Naive thymus-derived CD8-positive, alpha-beta T cell (primary cell): Measurements from ENCODE around the gene WFS1. TPM values are rescaled to one million over a fixed set of nuclear protein-coding genes. Genes with fewer than 3 reads are reported as not detected.

Experiments
- ATAC-seq, 2 donors: fragments of 150-1000 bp; cut with Tn5 transposase in 1 of 2; sonication (Bioruptor Pico), chemical (Tn5 transposase) in 1 of 2; 1 replicate in 1 of 2; 2 replicates in 1 of 2; pipeline ENCODE4 v1.10.0; 2021; ENCODE audit warnings: mild to moderate bottlenecking in 2 of 2, moderate library complexity in 2 of 2
- POLR2A ChIA-PET: fragments of 350-600 bp; sonication (Branson Sonifier 250); formaldehyde crosslinking; loops from one replicate; lab custom pipeline; 2021; ENCODE audit warnings: antibody characterized with exemption; lab: Charles Lee
- DNase-seq, 10 donors: peaks; one replicate each; pipeline versions ENCODE4 v3.0.0 to v3.0.0-alpha.2; 2020 to 2022
- H3K27ac Mint-ChIP-seq, 10 donors: one replicate each; pipeline ENCODE4 v1.8.0; 2020 to 2022; ENCODE audit warnings: mild to moderate bottlenecking in 10 of 10, mixed read lengths in 10 of 10, moderate library complexity in 4 of 10, inconsistent platforms in 1 of 10
- H3K27me3 Mint-ChIP-seq, 5 donors: one replicate each; pipeline ENCODE4 v1.8.0; 2021 to 2022; ENCODE audit warnings: mixed read lengths in 5 of 5
- H3K36me3 Mint-ChIP-seq, 3 donors: one replicate each; pipeline ENCODE4 v1.8.0; 2020 to 2022; ENCODE audit warnings: mixed read lengths in 3 of 3, mild to moderate bottlenecking in 2 of 3, inconsistent platforms in 1 of 3
- H3K4me1 Mint-ChIP-seq, 4 donors: one replicate each; pipeline ENCODE4 v1.8.0; 2021 to 2022; ENCODE audit warnings: mixed read lengths in 4 of 4
- H3K4me3 Mint-ChIP-seq, 10 donors: one replicate each; pipeline ENCODE4 v1.8.0; 2020 to 2022; ENCODE audit warnings: mild to moderate bottlenecking in 10 of 10, mixed read lengths in 10 of 10, moderate library complexity in 6 of 10, inconsistent platforms in 1 of 10
- H3K9me3 Mint-ChIP-seq, 9 donors: one replicate each; pipeline ENCODE4 v1.8.0; 2020 to 2022; ENCODE audit warnings: mixed read lengths in 9 of 9, mild to moderate bottlenecking in 3 of 9, inconsistent platforms in 1 of 9, moderate library complexity in 1 of 9
- polyA plus RNA-seq, 3 donors: library from polyadenylated mRNA; unstranded; fragments of 300-500 nt; fragmentation: Illumina TruSeq; gene quantifications; one replicate each; pipeline ENCODE4 v1.2.3, GENCODE V29; 2021
- total RNA-seq, 8 experiments: library from RNA in 2 of 8; stranded (reverse) in 2 of 8; gene quantifications; one replicate each; pipeline ENCODE4 v1.2.3 and lab custom pipeline; 2021 to 2026

Gene WFS1
- total and polyA plus RNA-seq, 5 experiments from 2014 or later, result 2.9 to 5.9 (median 4.8) TPM

DNA sequence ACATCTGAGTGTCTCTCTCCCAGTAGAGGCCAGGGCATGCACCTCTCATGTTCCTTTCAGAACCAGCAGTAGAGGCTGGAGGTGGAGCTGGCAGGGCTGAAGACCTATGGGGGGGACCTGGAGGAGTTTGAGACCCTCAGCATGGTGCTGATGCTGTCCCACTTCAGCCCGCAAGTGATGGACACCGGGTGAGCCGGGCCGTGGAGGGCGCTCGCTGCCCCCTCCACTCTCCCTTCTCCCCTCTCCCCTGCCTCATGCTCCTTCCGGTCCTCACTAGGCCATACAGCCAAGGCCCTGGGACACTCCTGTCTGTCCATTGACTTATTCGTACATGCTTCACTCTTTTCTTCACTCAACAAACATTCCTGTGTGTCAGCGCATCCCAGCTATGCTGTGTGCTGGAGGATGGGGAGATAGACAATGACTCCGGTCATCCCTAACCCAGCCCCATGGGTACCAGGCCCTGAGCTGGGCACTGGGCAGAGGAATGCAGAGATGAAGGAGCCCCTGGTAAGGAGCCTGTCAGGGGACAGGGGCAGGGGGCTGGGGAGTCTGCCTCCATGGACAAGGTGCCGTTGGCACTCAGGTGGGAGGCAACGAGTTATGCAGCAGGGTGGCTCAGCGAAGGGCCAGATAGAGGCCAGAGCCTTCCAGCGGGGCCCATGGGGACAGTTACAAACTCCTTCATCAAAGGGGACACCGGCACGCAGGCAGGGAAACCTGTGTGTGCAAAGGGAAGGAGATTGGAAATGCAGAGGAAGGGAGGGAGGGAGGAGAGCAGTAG is 28.4 kb upstream of the WFS1 start:
- no peak for DNase-seq
- H3K4me3 Mint-ChIP-seq, result no peak overlapping the region
- peaks cover 3 to 7% (median 4%) of the 10 kb centered on the region in 4 donors for H3K4me1 Mint-ChIP-seq
- no peak for ATAC-seq
- POLR2A ChIA-PET, result no interaction called here
- peaks cover 0 to 15% (median 0%) of the 10 kb centered on the region in 3 donors for H3K36me3 Mint-ChIP-seq
- H3K27me3 Mint-ChIP-seq, result peaks cover 13 to 45% (median 41%) of the 10 kb centered on the region in 5 donors
- H3K9me3 Mint-ChIP-seq, result peaks cover 0 to 17% (median 10%) of the 10 kb centered on the region in 9 donors
- peak overlapping the region in 1 of 10 donors; percentile 63 for H3K27ac Mint-ChIP-seq

DNA sequence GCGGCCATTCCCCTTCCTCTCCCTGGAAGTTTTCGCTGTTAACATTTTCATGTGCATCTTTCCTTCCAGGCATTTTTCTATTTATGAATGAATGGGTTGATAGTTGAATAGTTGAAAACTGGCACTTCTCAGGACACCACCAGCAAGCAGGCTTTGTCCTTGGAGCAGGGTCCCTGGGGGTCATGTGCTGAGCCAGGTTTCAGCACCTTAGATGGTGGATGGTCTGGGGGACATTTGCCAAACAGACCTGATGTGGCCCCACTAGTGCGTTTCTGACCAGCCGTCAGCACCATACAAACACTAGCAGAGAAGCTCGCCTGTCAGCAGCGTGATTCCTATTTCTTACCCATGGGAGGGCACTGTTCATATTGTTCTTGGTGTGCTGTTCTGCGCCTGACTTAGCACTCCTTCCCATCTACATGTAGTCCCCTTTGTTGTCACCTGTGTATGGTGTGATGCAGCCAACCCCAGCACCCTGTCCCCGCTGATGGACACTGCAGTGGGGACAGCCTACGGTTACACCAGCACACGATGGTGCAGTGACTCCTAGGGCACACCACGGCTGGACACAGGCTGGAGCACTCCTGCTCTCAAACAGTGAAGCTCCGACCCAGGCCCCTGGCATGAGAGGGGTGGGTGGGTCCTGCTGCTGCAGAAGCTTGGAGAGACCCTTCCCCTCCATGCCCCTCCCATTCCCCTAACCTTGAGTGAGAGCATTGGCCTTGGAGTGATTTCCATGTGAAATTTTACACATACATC is 27.2 kb upstream of the WFS1 start:
- Mint-ChIP-seq H3K4me3 (no peak overlapping the region), H3K9me3 (peaks cover 0 to 17% (median 10%) of the 10 kb centered on the region in 9 donors), H3K36me3 (peaks cover 0 to 15% (median 0%) of the 10 kb centered on the region in 3 donors), H3K27ac (peak overlapping the region in 1 of 10 donors; percentile 71), H3K4me1 (peaks cover 3 to 7% (median 4%) of the 10 kb centered on the region in 4 donors), H3K27me3 (peaks cover 20 to 57% (median 50%) of the 10 kb centered on the region in 5 donors)
- POLR2A ChIA-PET, result no interaction called here
- DNase-seq, result peak in 1 of 10 donors; percentile 42
- no peak for ATAC-seq

DNA sequence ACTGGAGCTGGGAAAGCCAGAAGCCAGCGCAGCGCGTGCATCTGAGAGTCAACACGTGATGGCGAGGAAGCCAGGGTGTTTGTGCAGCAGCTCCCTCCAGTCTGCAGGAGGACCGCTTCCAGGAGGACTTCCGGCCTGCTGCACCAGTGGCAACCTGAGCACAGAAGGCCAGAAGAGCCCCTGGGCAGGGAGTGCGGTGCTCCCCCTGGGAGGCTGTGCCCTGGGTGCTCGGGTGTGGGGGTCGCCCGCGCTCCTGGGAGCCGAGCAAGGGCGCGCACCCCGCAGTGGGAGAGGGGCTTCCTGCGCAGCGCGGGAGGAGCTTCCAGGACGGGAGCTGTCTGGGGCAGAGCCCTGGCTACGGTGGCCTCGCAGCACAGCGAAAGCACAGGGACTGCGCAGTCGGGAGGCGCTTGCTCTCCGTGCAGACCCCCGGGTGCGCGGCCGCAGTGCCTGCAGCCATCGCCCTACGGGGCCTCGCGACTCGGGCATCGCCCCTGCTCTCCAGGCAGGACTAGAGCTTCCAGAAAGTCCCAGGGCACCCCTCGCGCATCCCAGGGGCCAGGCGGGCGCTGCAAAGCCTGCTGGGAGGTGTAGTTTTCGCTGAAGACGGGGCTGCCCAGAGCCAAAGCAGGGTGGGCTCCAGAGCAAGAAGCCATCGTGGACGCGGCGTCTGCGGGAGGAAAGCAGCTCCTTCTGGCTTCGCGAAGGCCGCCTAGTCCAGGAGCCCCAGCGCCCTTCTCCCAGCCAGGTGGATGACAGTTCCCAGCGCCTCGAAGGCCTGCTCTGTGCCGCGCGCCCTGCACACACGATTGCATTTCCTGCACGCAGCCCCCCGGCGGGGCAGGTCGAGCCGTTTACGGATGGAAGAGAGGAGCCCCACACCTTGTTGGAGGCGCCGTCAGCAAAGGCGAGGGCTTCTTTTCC is 24.1 kb upstream of the WFS1 start:
- peak in 1 of 10 donors; percentile 52 for DNase-seq
- H3K27me3 Mint-ChIP-seq, result peaks cover 29 to 81% (median 70%) of the 10 kb centered on the region in 5 donors
- POLR2A ChIA-PET, result no interaction called here
- no peak for ATAC-seq
- H3K4me1 Mint-ChIP-seq, result peaks cover 3 to 9% (median 5%) of the 10 kb centered on the region in 4 donors
- no peak overlapping the region for H3K27ac Mint-ChIP-seq
- H3K36me3 Mint-ChIP-seq, result peaks cover 0 to 15% (median 0%) of the 10 kb centered on the region in 3 donors
- peaks cover 0 to 17% (median 10%) of the 10 kb centered on the region in 9 donors for H3K9me3 Mint-ChIP-seq
- peak overlapping the region in 2 of 10 donors; percentile 3 to 26 for H3K4me3 Mint-ChIP-seq

DNA sequence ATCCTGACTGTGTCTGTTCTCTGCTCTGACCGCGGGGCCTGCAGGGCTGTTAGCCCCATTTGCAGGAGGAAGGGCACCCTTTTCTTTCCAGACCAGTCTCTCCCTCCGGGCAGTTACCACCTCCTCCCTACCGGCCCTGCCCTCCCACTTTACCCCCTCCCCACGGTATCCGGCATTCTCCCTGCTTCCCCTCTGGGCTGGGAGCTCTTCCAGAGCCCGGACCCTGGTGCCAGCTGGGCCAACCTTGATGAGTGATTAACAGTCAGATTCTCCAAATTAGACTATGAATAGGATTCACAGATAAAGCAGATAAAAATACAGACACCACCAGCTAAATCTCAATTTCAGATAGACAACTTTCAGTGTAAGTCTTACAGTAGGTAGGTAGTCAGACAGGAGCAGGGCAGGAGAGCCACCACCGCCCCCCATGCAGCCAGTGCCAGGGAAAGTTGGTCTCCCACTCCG is 23.4 kb upstream of the WFS1 start:
- Mint-ChIP-seq H3K36me3 (peaks cover 0 to 15% (median 0%) of the 10 kb centered on the region in 3 donors), H3K27ac (no peak overlapping the region), H3K4me1 (peaks cover 3 to 12% (median 7%) of the 10 kb centered on the region in 4 donors), H3K9me3 (peaks cover 0 to 17% (median 10%) of the 10 kb centered on the region in 9 donors), H3K27me3 (peaks cover 32 to 80% (median 69%) of the 10 kb centered on the region in 5 donors), H3K4me3 (peak overlapping the region in 1 of 10 donors; percentile 9)
- POLR2A ChIA-PET, result no interaction called here
- ATAC-seq (no peak), DNase-seq (no peak)

DNA sequence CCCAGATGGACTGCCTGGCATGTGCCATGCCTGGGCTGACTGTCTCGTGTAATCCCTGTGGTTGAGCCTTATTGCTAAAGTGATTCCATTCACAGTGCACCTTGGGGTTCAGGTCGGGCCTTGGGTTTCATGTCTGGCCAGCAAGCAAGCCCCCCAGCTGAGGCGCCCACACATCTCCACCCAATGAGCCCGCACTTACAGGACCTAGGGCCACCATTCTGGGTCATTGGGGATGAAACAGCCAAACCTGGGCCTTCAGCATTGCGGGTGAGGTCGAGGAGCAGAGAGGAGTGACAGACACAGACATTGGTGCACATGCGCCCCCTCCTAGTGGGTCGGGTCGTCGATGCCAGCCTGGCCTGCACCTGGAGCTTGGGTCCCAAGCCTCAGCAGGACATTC is 21.3 kb upstream of the WFS1 start:
- Mint-ChIP-seq H3K36me3 (peaks cover 0 to 15% (median 0%) of the 10 kb centered on the region in 3 donors), H3K27ac (no peak overlapping the region), H3K27me3 (peaks cover 32 to 66% (median 59%) of the 10 kb centered on the region in 5 donors), H3K4me1 (peaks cover 3 to 12% (median 7%) of the 10 kb centered on the region in 4 donors), H3K4me3 (no peak overlapping the region), H3K9me3 (peaks cover 0 to 16% (median 10%) of the 10 kb centered on the region in 9 donors)
- POLR2A ChIA-PET, result interaction anchor here (0.5 kb wide), 1 partner anchor 13 kb away, joined by 4 read pairs; no protein-coding TSS in a partner anchor
- ATAC-seq, result no peak
- peak in 1 of 10 donors; percentile 35 for DNase-seq

DNA sequence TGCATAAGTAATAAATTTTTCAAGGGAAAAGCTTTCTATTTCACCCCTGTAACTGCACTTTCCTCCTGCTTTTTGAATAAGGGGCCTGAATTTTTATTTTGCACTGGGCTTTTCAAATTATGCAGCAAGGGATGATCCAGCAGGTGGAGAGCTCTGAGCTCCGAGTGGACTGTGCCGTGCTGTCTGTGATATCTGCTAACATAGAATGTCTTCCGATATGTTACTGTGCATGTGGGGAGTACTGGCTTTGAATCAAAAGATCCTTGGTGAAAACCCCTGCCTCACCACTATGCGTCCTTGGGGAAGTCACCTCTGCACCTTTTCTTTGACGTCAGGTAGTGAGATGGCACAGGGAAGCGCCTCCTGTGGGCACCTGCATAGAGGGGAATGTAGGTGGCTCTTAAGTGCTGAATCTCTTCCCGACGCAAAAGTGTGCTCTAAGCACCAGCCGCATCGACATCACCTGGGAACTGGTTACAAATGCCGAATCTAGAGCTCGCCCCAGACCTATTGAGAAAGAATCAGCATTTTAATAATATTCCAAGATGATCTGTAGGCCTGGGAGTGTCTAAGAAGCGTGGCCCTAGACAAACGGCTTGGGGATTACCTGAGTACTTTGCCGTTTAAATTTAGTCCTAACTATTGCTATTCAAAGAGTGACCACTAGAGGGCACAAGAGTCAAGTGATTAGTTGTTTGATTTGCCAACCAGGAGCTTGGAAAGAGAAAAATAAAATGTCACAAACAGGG is 19.2 kb upstream of the WFS1 start:
- Mint-ChIP-seq H3K4me3 (no peak overlapping the region), H3K36me3 (no peaks in the 10 kb centered on the region), H3K27me3 (peaks cover 21 to 57% (median 48%) of the 10 kb centered on the region in 5 donors), H3K27ac (no peak overlapping the region), H3K4me1 (peaks cover 0 to 6% (median 3%) of the 10 kb centered on the region in 4 donors), H3K9me3 (no peaks in the 10 kb centered on the region)
- DNase-seq (peak in 6 of 10 donors; percentile 25 to 76 (median 60)), ATAC-seq (peak; percentile 61 to 62)
- POLR2A ChIA-PET, result no interaction called here

DNA sequence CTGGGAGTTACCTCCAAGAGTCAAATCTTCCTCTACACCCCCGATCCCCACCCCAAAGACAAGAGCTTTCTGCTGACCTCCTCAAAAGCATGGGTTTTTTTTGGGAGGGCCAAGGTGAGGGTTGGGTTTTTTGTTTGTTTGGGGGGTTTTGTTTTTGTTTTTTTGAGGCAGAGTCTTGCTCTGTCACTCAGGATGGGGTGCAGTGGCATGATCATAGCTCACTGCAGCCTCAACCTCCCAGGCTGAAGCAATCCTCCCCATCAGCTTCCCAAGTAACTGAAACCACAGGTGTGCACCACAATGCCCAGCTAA is 18.7 kb upstream of the WFS1 start:
- peaks cover 0 to 6% (median 3%) of the 10 kb centered on the region in 4 donors for H3K4me1 Mint-ChIP-seq
- POLR2A ChIA-PET, result no interaction called here
- peaks cover 21 to 61% (median 48%) of the 10 kb centered on the region in 5 donors for H3K27me3 Mint-ChIP-seq
- no peak overlapping the region for H3K27ac Mint-ChIP-seq
- no peak overlapping the region for H3K4me3 Mint-ChIP-seq
- H3K36me3 Mint-ChIP-seq, result no peaks in the 10 kb centered on the region
- DNase-seq (no peak), ATAC-seq (no peak)
- H3K9me3 Mint-ChIP-seq, result no peaks in the 10 kb centered on the region

DNA sequence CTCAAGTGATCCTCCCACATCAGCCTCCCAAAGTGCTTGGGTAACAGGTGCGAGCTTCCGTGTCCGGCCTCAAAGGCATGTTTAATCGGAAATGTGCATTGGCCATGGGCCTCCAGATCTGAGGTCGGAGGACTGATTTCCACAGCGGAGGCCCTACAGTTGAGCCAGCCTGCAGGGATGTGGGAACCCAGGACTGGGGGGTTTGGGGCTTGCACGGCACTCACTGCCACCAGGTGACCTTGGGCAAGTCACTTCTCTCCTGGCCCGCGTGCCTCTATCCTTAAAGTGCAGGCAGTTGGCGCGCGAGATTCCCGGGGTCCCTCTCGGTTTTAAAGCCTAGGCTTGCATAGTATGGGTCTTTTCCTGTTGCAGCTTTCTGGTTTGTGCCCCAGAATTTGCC is 18.3 kb upstream of the WFS1 start:
- H3K4me1 Mint-ChIP-seq, result peaks cover 0 to 6% (median 3%) of the 10 kb centered on the region in 4 donors
- no peaks in the 10 kb centered on the region for H3K36me3 Mint-ChIP-seq
- H3K27ac Mint-ChIP-seq, result no peak overlapping the region
- DNase-seq (peak in 1 of 10 donors; percentile 23), ATAC-seq (no peak)
- no peak overlapping the region for H3K4me3 Mint-ChIP-seq
- no peaks in the 10 kb centered on the region for H3K9me3 Mint-ChIP-seq
- H3K27me3 Mint-ChIP-seq, result peaks cover 19 to 61% (median 44%) of the 10 kb centered on the region in 5 donors
- POLR2A ChIA-PET, result no interaction called here

DNA sequence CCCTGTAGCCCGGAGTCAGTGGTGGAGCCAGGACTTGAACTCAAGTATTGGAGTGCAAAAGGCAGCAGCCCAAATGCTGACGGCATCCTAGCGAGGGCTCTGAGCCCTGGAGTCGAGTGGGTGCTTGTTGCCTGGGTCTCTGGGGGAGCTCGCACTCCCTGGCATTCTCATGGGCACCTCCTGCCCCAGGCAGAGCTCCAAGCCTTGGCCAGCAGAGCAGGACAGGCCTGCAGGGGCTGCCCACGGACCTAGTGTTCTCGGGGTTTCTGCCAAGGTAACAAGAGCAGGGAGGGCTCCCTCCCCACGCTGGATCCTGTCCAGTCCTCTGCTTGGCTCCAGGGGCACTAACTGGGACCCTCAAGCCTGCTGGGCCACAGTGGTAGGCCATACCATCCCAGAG is 17.6 kb upstream of the WFS1 start:
- ATAC-seq (no peak), DNase-seq (no peak)
- Mint-ChIP-seq H3K4me1 (peaks cover under 1 to 10% (median 5%) of the 10 kb centered on the region in 4 donors), H3K36me3 (no peaks in the 10 kb centered on the region), H3K4me3 (no peak overlapping the region), H3K27me3 (peaks cover 18 to 61% (median 42%) of the 10 kb centered on the region in 5 donors), H3K27ac (no peak overlapping the region), H3K9me3 (no peaks in the 10 kb centered on the region)
- POLR2A ChIA-PET, result no interaction called here

DNA sequence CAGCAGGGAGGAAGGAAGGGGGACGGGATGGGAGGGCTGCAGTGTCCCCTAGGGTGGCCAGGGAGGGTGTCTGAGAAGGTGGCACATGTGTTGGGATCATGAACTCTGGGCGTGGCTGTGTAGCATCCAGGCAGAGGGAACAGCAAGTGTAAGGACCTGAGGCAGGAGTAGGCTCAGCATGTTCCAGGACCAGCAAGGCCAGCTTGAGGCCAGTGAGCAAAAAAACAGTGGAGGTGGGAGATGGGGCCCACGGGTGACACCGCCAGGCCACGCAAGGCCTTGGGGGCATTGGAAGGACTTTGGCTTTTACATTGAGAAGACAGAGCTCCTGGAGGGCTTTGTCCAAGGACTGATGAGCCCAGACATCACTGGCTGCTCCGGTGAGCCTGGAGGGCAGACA is 16.5 kb upstream of the WFS1 start:
- no peak overlapping the region for H3K4me3 Mint-ChIP-seq
- ATAC-seq (no peak), DNase-seq (no peak)
- H3K36me3 Mint-ChIP-seq, result no peaks in the 10 kb centered on the region
- H3K27me3 Mint-ChIP-seq, result peaks cover 18 to 58% (median 44%) of the 10 kb centered on the region in 5 donors
- peaks cover 7 to 15% (median 11%) of the 10 kb centered on the region in 4 donors for H3K4me1 Mint-ChIP-seq
- no peaks in the 10 kb centered on the region for H3K9me3 Mint-ChIP-seq
- POLR2A ChIA-PET, result no interaction called here
- no peak overlapping the region for H3K27ac Mint-ChIP-seq

DNA sequence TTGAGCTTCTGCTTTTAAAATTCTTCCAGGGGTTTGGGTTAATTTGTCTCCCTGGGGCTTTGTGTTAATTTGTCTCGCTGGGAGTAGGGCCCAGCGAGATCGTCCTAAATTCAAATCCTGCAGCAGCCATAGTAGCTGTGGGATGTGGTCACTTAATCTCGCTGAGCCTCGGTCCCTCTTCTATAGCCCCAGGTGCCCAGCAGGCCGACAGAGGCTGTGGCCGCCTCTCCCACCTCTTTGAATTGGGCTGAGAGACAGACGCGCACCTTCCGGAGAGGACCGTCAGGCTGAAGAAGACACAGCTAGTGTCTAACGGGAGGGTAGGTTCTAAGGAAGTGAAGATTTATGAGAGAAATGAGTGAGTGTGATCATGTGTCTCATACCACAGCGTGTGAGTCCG is 15.7 kb upstream of the WFS1 start:
- Mint-ChIP-seq H3K4me1 (peaks cover 7 to 16% (median 12%) of the 10 kb centered on the region in 4 donors), H3K9me3 (no peaks in the 10 kb centered on the region), H3K27me3 (peaks cover 15 to 51% (median 35%) of the 10 kb centered on the region in 5 donors), H3K4me3 (no peak overlapping the region), H3K36me3 (no peaks in the 10 kb centered on the region), H3K27ac (no peak overlapping the region)
- ATAC-seq, result no peak
- POLR2A ChIA-PET, result interaction anchor here (1.3 kb wide), 1 partner anchor 73 kb away, joined by 4 read pairs; no protein-coding TSS in a partner anchor
- DNase-seq, result no peak
